SHP77 (cell line): ENCODE results near the gene CHPF2.
A peak's percentile ranks its signal among the peaks of the same experiment; 100 is the strongest.

ENCODE experiments used
- DNase-seq, 2 experiments: peaks; one replicate each; lab custom pipeline; 2025; lab: John Stamatoyannopoulos, UW

CHPF2 gene, protein sequence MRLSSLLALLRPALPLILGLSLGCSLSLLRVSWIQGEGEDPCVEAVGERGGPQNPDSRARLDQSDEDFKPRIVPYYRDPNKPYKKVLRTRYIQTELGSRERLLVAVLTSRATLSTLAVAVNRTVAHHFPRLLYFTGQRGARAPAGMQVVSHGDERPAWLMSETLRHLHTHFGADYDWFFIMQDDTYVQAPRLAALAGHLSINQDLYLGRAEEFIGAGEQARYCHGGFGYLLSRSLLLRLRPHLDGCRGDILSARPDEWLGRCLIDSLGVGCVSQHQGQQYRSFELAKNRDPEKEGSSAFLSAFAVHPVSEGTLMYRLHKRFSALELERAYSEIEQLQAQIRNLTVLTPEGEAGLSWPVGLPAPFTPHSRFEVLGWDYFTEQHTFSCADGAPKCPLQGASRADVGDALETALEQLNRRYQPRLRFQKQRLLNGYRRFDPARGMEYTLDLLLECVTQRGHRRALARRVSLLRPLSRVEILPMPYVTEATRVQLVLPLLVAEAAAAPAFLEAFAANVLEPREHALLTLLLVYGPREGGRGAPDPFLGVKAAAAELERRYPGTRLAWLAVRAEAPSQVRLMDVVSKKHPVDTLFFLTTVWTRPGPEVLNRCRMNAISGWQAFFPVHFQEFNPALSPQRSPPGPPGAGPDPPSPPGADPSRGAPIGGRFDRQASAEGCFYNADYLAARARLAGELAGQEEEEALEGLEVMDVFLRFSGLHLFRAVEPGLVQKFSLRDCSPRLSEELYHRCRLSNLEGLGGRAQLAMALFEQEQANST

DNA sequence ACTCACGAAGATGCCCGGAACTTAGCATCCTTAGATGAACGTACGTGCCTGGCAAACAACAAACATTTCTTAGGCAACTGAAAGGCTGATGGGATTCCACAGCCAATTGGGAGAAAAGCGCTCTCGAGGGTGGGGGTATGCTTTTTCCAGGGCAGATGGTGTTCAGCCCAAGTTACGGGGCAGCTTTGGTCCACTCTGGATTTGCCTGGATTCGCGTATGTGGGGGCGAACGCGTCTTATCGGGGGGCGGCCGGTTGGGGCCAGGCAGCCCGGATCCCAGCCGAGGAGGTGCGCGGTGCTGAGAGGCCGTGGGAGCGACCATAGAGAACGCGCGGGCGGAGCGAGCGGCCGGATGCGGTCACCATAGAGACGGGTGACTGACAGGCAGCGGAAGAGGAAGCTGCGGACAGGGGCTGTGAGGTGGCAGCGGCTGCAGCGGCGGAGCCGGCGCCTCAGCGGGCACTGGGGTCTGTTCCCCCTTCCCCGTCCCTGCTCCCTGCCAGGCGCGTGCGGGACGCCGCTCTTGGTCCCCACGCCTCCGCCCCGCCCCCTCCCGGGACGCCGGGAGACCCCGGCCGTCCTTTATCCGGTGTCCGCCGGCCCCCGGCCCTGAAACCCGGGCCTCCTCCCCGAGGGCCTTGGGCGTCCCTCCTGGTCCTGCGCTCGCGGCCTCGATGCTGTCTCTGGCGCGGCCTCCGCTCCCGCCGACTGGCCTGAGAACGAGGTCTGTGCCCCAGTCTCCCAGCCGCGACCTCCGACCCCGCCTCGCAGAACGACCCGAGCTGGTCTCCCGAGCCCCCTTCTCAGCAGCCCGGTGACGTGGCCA is at the start of gene CHPF2:
Gene CHPF2, plus strand, starts transcription at position 393 of the 826 bp plus-strand sequence. CDS start 1,529 bp downstream, outside the sequence.
- DNase-seq = peak; percentile 39 to 85

DNA sequence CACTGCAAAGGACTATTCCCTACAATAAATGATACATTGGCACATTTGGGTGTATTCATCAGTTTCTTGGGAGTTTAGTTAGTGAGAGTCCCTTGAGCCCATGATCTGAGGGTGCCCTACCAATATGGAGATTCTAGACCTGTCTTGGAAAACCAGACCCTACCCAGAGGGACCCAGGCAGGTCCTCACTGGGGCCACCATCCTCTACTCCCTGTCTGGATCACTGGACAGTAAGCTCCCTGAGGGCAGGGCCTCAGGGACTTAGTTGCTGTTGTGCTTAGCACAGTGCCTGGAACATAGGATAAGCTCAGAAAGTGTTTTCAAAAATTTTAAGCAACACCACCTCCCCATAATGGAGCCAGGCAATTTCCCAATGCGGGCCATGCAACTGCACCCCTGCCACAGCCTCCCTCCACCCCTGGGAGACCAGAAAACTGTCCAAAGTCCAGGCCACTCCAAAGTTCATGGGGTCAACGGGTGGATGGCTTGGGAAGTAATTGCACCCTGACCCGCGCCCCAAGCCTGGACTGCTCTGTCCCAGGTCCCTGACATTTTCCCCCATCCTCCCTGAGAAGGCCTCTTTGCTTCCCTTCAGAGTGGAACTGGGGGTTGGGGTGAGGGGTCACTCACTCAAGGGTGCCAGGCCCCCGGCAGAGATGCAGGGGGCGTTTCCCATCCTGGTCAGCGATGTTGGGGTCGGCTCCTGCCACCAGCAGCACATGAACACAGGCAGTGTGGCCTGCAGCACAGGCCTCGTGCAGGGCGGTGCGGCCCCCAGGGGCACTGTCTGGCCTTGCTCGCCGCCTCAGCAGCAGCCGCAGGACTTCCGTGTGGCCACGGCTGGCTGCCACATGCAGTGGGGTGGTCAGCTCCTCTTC is 46.3 kb upstream of the CHPF2 start:
- no peak for DNase-seq

DNA sequence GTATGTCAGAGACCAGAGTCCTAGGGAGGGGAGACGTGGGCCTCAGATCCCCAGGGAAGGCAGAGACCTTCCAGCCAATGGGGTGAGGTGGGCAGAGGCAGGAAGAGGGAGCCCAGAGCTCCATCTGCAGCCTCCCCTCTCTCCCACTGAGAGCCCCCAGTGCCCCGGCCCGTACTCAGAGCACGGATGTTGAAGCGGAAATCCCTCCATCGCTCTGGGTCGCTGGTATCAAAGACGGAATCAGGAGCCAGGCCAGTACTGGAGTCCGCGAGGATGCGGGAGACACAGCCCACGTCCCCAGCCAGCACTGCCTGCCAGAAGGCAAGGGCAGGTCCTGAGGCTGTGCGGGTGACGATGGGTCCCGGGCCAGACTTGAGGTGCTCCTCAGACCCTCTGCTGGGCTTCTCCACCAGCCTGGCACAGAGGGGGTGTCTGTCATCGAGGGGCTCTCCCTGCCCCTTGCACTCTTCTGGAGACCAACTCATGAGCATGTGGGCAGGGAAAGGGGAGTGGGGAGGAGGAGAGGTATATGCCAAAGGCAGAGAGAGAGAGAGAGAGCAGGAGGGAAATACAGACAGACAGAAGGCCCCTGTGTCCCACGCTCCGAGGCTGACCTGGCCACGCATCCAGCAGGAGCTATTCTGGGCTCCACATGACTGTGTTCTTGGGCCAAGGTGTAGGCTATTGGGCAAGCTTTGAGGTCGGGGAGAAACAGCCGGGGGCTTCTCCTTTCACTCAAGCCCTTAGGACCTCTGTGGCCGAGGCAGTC is 45.5 kb upstream of the CHPF2 start, which contains the start of gene ASB10:
Gene ASB10, minus strand, starts transcription at position 611 of the 769 bp plus-strand sequence. Its CDS starts 120 bp downstream, at position 491.
- no peak for DNase-seq

DNA sequence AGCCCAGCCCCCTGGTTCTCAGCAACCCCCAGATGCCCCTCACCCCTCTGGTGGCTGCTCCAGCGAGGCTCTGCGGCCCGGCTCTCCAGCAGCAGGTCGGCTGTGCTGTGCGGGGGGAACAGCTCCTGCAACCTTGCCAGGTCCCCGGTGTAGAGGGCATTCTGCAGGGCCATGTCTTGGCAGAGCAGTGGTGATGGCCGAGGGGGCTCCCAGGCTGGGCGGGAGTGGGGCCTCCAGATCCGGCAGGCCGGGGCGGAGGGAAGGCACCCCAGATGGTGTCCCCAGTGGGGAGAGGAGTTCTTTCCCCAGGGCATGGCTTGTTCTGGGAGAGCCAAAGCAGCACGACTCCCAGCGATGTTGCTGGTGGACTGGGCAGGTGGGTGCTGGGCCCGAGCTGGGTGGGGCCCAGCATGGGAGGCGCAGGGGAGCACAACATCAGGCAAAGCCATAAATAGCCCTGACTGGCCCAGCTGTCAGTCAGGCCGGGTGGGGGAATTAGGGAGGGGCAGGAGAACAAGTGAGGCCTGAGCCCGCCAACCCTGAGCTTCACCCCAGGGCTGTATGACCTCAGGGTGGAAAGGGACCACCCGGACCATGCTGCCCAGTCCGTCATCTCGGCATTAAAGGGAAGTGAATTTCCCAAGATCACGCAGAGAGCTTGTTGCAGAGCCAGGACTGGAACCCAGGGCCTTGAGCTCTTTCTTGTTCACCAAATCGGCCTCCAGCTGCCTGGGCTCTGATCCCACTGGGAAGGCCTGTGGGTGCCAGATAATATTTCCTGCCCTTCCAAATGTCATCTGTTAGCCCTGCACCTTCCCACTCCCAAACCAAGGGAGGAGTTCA is 44.7 kb upstream of the CHPF2 start:
- no peak for DNase-seq

DNA sequence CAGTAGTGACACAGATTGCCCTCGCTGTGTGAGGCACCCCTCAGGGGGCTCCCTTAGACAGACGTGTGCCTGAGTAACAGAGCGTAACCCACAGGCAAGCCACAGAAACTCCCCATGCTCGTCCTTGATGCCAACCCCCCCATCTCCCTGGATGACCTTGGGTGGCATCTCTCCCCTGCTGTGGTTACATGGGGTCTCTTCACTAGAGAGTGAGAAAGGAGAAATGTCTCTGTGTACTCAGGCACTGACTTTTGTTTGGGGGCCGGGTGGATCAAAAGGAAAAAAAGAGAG is 44.1 kb upstream of the CHPF2 start:
- DNase-seq = no peak

DNA sequence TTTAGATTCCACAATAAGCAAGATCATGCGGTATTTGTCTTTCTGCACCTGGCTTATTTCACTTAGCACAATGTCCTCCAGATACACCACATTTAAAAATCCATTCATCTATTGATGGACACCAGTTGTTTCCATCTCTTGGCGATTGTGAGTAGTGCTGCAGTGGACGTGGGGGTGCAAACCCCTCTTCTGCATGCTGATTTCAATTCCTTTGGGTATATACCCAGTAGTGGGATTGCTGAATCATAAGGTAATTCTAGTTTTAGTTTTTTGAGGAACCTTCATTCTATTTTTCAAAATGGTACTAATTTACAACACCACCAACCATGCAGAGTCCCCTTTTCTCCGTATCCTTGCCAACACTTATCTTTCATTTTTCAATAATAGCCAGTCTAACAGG is 43.2 kb upstream of the CHPF2 start:
- DNase-seq = no peak

DNA sequence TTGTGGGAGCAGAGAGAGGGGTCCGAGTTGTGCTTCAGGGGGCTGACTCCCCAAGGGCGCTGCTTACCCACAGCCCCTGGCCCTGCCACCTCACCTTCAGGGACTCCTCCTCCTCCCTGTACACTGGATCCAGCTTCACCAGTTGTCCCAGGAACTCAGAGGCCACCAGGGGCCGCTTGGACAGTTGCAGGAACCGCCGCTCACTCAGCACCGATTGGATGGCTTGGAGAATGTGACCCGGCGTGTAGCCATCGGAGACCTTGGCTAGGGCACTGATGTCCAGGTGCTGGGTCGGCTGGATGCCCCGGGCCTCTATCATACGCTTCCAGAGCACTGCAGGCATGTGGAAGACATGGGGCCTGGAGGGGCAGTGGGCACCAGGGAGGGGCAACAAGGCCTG is 40.7 kb upstream of the CHPF2 start:
- no peak for DNase-seq

DNA sequence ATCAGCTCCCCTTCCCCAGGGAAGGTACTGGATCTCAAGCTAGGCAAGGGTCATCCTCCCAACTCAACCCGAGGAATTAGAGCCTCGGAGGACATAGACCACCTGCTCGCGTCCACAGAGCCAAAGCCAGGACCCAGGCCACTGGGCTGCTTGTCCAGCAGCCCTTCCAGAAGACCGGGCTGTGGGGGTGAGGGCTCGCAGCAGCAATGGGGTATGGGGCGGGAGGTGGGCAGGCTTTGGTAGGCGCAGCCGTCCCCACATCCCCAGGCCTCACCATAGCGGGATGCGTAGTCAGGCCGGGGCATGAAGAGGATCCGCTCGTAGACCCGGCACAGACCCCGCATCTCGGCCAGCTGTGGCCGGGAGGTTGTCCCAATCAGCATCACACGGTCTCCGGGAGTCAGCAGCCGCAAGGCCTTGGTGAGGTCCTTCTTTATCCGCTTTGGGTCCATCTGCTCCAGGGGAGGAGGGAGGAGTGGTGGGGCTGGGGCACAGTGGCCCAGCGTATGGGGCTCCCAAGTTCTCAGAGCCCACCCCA is 40.2 kb upstream of the CHPF2 start:
- DNase-seq = no peak

DNA sequence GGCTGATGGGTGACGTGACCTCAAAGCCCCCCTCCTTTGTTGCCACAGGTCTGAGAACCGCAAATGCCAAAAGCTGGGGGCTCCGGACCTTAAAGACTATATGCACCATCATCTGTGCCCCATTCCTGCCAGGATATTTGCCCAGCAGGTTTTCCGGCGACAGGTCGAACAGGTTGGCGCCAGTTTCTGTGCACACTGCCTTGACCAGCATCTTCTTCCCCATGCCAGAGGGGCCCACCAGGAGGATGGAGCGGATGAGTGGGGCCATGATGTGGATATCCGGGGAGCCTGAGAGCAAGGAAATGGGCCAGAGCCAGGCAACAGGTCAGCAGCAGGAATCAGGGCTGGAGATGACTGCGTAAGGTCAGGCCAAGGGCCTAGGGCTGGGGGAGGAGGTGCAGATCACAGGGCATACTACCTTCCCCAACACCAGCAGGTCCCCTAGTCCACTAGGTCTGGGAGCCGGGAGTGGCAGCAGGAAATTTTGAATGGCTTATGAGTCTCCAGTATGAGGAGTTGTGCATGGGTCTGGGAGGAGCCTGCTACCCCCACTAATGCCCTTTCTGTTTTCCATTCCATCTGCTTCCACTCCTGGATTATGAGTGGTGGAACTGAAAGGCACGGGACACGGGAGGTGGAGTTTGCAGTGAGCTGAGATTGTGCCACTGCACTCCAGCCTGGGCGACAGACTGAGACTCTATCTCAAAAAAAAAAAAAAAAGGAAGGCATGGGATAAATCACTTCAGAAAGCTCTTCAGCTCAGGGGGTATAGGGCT is 38.9 kb upstream of the CHPF2 start:
- no peak for DNase-seq

DNA sequence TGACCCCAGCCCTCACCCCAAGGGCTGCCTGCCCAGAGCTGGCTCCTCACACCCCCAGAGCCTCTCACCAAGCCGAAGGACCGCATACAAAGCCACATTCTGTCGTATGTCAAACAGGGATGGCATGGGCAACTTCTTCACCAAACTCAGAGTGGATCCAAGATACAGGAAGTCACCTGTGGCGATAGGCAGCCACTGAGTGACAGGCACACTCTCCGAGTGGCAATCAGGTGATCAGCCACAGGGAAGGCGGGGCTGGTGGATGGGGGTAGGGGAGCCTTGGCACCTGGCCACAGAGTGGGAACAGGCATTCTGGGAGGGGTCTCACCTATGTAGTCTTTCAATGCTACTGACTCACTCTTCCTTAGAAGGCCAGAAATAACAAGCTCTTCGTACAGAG is 38.1 kb upstream of the CHPF2 start:
- no peak for DNase-seq

DNA sequence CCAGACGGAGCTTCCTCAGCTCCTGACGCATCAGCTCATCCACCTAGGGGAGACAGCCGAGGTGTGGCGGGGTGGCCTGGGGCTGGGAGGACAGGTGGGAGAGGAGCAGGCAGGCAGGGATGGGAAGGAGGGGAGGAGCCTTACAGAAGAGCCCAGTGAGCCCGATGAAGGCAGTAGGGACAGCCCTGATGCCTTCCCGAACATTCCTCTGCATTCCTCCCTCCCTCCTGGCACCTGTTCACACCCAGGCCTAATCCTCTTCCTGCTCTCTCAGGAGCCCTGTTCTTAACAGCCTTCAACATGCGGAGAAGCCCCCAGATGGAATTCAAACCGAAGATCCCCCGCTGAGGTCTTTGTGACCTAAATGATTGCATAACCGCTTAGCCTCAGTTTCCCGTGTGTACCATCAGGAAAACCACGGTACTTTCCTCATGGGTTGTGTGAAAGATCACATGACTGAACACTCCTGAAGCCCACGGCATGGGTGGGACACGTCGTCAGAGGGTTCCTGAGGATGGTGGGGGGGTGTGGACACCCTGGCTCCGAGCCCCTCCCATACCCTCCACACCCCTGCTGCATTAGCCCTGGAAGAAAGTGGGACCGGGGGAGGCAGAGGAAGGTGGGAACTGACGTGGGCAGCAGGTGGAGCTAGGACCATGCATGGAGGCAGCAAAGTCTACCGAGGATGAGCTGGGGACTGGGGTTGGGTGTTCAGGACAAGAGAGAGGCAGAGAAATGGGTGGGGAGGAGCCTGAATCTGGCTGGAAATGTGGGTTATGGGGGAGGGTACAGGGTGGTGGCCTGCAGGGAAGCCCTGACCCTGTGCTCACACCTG is 36.5 kb upstream of the CHPF2 start:
- no peak for DNase-seq

DNA sequence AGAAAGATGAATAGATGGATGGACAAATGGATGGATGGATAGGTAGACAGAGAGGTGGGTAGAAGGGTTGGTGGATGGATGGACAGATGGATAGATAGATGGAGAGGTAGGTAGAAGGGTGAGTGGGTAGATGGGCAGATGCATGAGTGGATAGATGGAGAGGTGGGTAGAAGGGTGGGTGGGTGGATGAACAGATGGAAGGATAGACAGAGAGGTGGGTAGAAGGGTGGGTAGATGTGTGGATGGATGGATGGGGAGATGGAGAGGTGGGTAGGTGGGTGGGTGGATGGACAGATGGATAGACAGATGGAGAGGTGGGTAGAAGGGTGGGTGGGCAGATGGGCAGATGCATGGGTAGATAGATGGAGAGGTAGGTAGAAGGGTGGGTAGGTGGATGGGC is 34.4 kb upstream of the CHPF2 start:
- DNase-seq = no peak

DNA sequence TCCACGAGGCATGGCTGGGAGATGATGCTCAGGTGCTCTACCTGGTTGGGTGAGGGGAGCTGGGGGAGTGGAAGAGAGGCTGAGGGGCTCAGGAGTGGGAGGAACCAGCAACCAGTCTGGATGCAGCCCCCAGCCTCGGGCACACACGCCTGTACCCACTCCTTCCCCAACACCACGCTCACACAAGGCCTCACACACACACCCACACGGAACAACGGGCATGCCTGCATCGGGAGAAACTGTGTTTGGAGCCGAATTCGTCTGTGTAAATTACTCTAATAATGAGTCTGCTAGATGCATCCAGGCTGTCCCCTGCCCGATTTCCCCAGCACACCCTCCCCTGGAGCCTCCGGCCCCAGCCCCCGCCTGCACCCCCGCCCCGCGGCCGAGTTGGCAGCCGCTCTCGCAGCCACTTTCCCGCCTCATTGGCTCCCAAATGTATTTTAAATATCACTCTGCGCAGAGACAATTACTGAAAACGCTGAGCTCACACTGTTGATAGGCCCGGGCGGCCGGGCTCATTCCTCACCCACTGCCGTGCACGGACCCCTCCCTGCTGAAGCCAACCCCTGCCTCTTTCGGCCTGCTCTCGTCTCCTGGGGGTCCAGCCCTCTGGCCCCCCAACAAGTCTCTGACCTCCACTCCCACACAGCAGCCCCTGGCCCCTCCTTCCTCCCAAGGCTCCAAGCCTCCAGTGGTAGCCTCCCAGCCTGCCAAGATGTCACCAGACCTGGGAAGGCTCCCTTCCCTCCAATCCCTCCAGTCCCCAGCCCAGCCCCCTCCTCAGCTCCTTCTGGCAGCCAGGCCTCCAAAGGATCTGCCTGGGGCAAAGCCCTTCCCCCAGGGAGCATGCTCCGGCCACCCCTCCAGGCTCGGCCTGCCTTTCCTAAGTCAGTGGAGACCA is 33.1 kb upstream of the CHPF2 start:
- no peak for DNase-seq

DNA sequence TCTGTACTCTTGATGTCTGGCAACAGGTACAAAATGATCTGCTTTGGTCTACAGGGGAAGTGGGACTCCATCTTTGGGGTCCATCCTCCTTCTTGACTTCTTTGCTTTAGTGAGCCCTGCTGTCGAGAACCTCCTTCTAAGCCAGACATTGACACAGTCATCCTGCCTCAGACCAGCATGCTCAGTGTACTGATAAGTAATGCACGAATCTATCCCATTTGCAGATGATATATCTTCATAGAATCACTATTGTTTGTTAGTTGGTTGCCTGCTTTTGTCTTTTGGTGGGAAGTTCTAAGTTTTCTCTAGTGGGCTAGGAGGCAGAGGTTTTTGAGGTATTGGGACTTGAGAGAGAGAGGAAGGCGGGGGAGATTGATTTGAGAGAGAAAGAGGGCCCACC is 30.9 kb upstream of the CHPF2 start:
- DNase-seq = no peak

DNA sequence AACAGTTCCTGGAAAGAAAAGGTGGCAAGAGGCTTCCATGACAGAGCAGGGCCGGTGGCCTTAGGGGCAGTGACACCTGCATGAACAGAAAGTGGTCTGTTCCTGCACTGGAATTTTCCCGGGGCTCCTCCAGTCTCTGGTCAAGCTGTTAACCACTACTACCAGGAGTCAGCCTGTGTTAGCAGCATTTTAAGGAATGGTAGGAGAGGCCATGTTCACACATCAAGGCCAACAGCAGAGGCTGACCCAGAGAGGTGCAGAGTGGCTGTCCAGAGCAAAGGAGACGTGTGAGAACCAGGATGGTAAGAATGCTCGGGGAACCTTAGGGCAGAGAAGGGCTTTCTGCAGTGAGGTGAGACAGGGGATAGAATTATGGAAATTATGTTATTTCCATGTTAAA is 30.5 kb upstream of the CHPF2 start:
- DNase-seq = no peak

DNA sequence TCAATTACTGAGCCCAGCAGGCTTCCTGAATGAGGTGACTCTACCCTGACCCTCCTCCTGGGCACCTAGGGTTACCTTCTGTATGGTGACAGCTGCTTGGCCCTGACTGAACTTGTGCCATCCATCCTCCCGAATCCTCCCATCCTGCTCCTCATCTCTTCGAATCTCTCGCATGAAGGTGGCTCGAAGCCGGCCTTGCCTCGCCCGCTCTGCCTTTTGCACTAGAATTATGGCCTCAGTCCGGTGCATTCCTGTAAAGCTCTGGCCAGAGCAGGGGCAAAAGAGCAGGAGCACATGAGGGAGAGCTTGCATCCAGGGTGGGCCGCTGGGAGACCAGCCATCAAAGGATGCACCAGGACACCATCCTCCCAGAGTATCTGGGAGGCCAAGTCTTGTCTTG is 29.4 kb upstream of the CHPF2 start:
- no peak for DNase-seq
